IMR-90 (cell line): Measurements from ENCODE around the gene LRRC66. TPM values are rescaled to one million over a fixed set of nuclear protein-coding genes. Genes with fewer than 3 reads are reported as not detected.

ENCODE experiments used
- microRNA-seq, 2 experiments: library from miRNA; stranded (forward) in 1 of 2; unstranded in 1 of 2; fragments of 10-50 nt in 1 of 2; fragments of <30 nt in 1 of 2; gene quantifications in 1 of 2; microRNA quantifications in 1 of 2; one replicate each; pipeline versions ENCODE3 to v1.1.0; 2013 to 2020; ENCODE audit not compliant: insufficient read depth in 1 of 2, insufficient read length in 1 of 2, unreplicated experiment in 1 of 2
- polyA plus RNA-seq, 3 experiments: library from polyadenylated mRNA; depleted of rRNA; stranded (reverse); fragments of >200 nt; gene quantifications; 2 replicates each; pipeline ENCODE4 v1.2.3, GENCODE V29; 2012; ENCODE audit warnings: low replicate concordance in 1 of 3
- small RNA-seq, 5 experiments: library from RNA; depleted of rRNA; stranded (forward); fragments of <200 nt; gene quantifications; one replicate each; pipeline ENCODE3, GENCODE V24; 2012
- total RNA-seq: library from RNA; depleted of rRNA; stranded (reverse); fragments of >200 nt; gene quantifications from 2 replicates; pipeline ENCODE4 v1.2.3, GENCODE V29; 2012; rRNA removed

The LRRC66 gene
- total and polyA plus RNA-seq, 2 of the 4 experiments (the other 2 are of a cell fraction): 0.09 to 0.18 TPM

Small RNA genes within 50 kb of the gene (microRNA-seq; reads per million reads assigned to microRNA genes)
- gene AC104784.1 (ENCODE audit: insufficient read depth, insufficient read length): not detected

Small RNA genes within 50 kb of the gene (small RNA-seq; reads per million reads assigned to genes)
- 0 reads per million in 5 experiments for gene AC104784.1

Other genes with a start within 250 kb of the LRRC66 start
- gene DCUN1D4, start 177.2 kb downstream of the LRRC66 start, total RNA-seq: 37.8 and 44.3 TPM in 2 replicates
- gene DCUN1D4, start 177.2 kb downstream of the LRRC66 start, polyA plus RNA-seq (2012; rRNA removed): 28.4 and 31.0 TPM in 2 replicates
- gene SGCB, start 17.9 kb upstream of the LRRC66 start, total RNA-seq: 16.3 and 25.8 TPM in 2 replicates
- gene SGCB, start 17.9 kb upstream of the LRRC66 start, polyA plus RNA-seq (2012; rRNA removed): 18.3 and 24.0 TPM in 2 replicates
- 4.7 and 5.0 TPM in 2 replicates for gene SPATA18, start 30.9 kb upstream of the LRRC66 start, total RNA-seq
- 2.4 and 3.0 TPM in 2 replicates for gene SPATA18, start 30.9 kb upstream of the LRRC66 start, polyA plus RNA-seq (2012; rRNA removed)